SK-N-SH (cell line): ENCODE results near the gene SH3TC1. TPM values are rescaled to one million over a fixed set of nuclear protein-coding genes. Genes with fewer than 3 reads are reported as not detected.

Experiments
- CTCF ChIA-PET: fragments of 300-600, 350-600 bp; formaldehyde crosslinking; extraction: SDS; loops from one replicate; lab custom pipeline; 2021; lab: Yijun Ruan, JAX
- POLR2A ChIA-PET: fragments of 350-600 bp; sonication (Branson Sonifier 250); formaldehyde crosslinking; extraction: SDS; loops from one replicate; lab custom pipeline; 2020; ENCODE audit warnings: antibody characterized with exemption, inconsistent platforms; lab: Yijun Ruan, JAX
- DNase-seq: peaks from one replicate; pipeline ENCODE4 v3.0.0; 2012
- H2AFZ ChIP-seq: fragments of 200-600 bp; sonication (generic); 2 replicates; pipeline ENCODE4 v1.8.1; 2016; ENCODE audit warnings: antibody characterized with exemption, mild to moderate bottlenecking, low read depth
- H3F3A ChIP-seq: fragments of 200-600 bp; sonication (generic); replicated peaks from 2 replicates; pipeline ENCODE3; 2016; ENCODE audit warnings: antibody characterized with exemption, mild to moderate bottlenecking; ENCODE audit not compliant: insufficient read depth
- H3K27ac ChIP-seq, 2 experiments: fragments of 200-500 bp in 1 of 2; fragments of 200-600 bp in 1 of 2; sonication (Bioruptor generic) in 1 of 2; sonication (generic), shearing (Covaris generic) in 1 of 2; 2 replicates each; pipeline versions ENCODE4 v1.5.1 to v1.6.1; 2014 to 2016; ENCODE audit warnings: low read depth in 2 of 2, inconsistent platforms in 1 of 2, low read length in 1 of 2, mild to moderate bottlenecking in 1 of 2, mixed read lengths in 1 of 2
- H3K27me3 ChIP-seq: fragments of 200-600 bp; sonication (generic), shearing (Covaris generic); 2 replicates; pipeline ENCODE4 v1.6.1; 2016; ENCODE audit warnings: mixed run types; ENCODE audit not compliant: insufficient read depth
- H3K36me3 ChIP-seq, 2 experiments: fragments of 200-500 bp in 1 of 2; fragments of 200-600 bp in 1 of 2; sonication (Bioruptor generic) in 1 of 2; sonication (generic) in 1 of 2; replicated peaks in 1 of 2; 2 replicates each; pipeline versions ENCODE3 to v1.5.1; 2014 to 2016; ENCODE audit warnings: low read length in 1 of 2, mild to moderate bottlenecking in 1 of 2; ENCODE audit not compliant: insufficient read depth in 2 of 2, control insufficient read depth in 1 of 2
- H3K4me1 ChIP-seq, 2 experiments: fragments of 200-500 bp in 1 of 2; fragments of 200-600 bp in 1 of 2; sonication (Bioruptor generic) in 1 of 2; sonication (generic), shearing (Covaris generic) in 1 of 2; 2 replicates each; pipeline versions ENCODE4 v1.5.1 to v1.6.1; 2014 to 2016; ENCODE audit warnings: low read depth in 1 of 2, low read length in 1 of 2, mixed run types in 1 of 2; ENCODE audit not compliant: insufficient read depth in 2 of 2, control insufficient read depth in 1 of 2
- H3K4me2 ChIP-seq: fragments of 200-600 bp; sonication (generic), shearing (Covaris generic); 2 replicates; pipeline ENCODE4 v1.6.1; 2017; ENCODE audit warnings: mixed run types
- H3K4me3 ChIP-seq, 2 experiments: fragments of 200-500 bp in 1 of 2; fragments of 200-600 bp in 1 of 2; sonication (Bioruptor generic) in 1 of 2; sonication (generic), shearing (Covaris generic) in 1 of 2; 2 replicates each; pipeline versions ENCODE4 v1.5.1 to v1.8.1; 2014 to 2016; ENCODE audit warnings: low read depth in 2 of 2, inconsistent platforms in 1 of 2, low read length in 1 of 2, mild to moderate bottlenecking in 1 of 2, mixed read lengths in 1 of 2, moderate library complexity in 1 of 2
- H3K79me2 ChIP-seq: fragments of 200-600 bp; sonication (generic); 2 replicates; pipeline ENCODE4 v1.8.1; 2017; ENCODE audit warnings: mild to moderate bottlenecking; ENCODE audit not compliant: insufficient read depth
- H3K9ac ChIP-seq: fragments of 200-600 bp; sonication (generic); 2 replicates; pipeline ENCODE4 v1.6.1; 2017; ENCODE audit warnings: mixed run types
- H3K9me2 ChIP-seq: fragments of 200-600 bp; sonication (generic); 2 replicates; pipeline ENCODE4 v1.6.1; 2017; ENCODE audit warnings: mixed run types
- H3K9me3 ChIP-seq: fragments of 200-600 bp; sonication (generic); 2 replicates; pipeline ENCODE4 v1.6.1; 2017; ENCODE audit warnings: mixed run types, mild to moderate bottlenecking, moderate library complexity
- H4K20me1 ChIP-seq: fragments of 200-600 bp; sonication (generic); 2 replicates; pipeline ENCODE4 v1.6.1; 2017; ENCODE audit warnings: mild to moderate bottlenecking, mixed run types; ENCODE audit not compliant: insufficient read depth
- CHD2 ChIP-seq: fragments of 150-350 bp; IDR thresholded peaks from 2 replicates; pipeline ENCODE4 v1.6.1; 2018; ENCODE audit warnings: low read length; ENCODE audit not compliant: partially characterized antibody
- CTCF ChIP-seq: fragments of 200-600 bp; sonication (generic); IDR thresholded peaks from 2 replicates; pipeline ENCODE4 v1.6.1; 2017; ENCODE audit warnings: antibody characterized with exemption, mild to moderate bottlenecking, moderate library complexity
- ELF1 ChIP-seq: IDR thresholded peaks from 2 replicates; pipeline ENCODE4 v1.4.0; 2012
- EZH2phosphoT487 ChIP-seq: fragments of 200-600 bp; sonication (generic); IDR thresholded peaks from 2 replicates; pipeline ENCODE4 v1.6.1; 2017; ENCODE audit warnings: low read depth, mixed run types, mild to moderate bottlenecking, antibody characterized with exemption, moderate library complexity, borderline replicate concordance
- GABPA ChIP-seq: IDR thresholded peaks from 2 replicates; pipeline ENCODE4 v1.4.0; 2012; ENCODE audit warnings: low read depth, mild to moderate bottlenecking
- MXI1 ChIP-seq: IDR thresholded peaks from 2 replicates; pipeline ENCODE4 v1.6.1; 2012; ENCODE audit warnings: mild to moderate bottlenecking, low read depth, low read length, improper control_type of control experiment
- NRF1 ChIP-seq: IDR thresholded peaks from 2 replicates; pipeline ENCODE4 v1.6.1; 2012; ENCODE audit warnings: low read depth, mild to moderate bottlenecking, low read length
- POLR2AphosphoS5 ChIP-seq: IDR thresholded peaks from 2 replicates; pipeline ENCODE4 v1.6.1; 2012; ENCODE audit warnings: low read depth, low read length
- RAD21 ChIP-seq: IDR thresholded peaks from 2 replicates; pipeline ENCODE4 v1.6.1; 2012; ENCODE audit warnings: mild to moderate bottlenecking, low read length
- RCOR1 ChIP-seq: fragments of 150-350 bp; IDR thresholded peaks from 2 replicates; pipeline ENCODE4 v1.6.1; 2017; ENCODE audit warnings: antibody characterized with exemption, low read length
- REST ChIP-seq: IDR thresholded peaks from 2 replicates; pipeline ENCODE4 v1.6.1; 2012; ENCODE audit warnings: mild to moderate bottlenecking, low read depth, low read length, moderate library complexity
- RFX5 ChIP-seq: IDR thresholded peaks from 2 replicates; pipeline ENCODE4 v1.6.1; 2012; ENCODE audit warnings: mild to moderate bottlenecking, improper control_type of control experiment, low read length
- SMC3 ChIP-seq: IDR thresholded peaks from 2 replicates; pipeline ENCODE4 v1.6.1; 2012; ENCODE audit warnings: low read depth, low read length, improper control_type of control experiment
- TAF1 ChIP-seq: IDR thresholded peaks from 2 replicates; pipeline ENCODE4 v1.6.1; 2012; ENCODE audit warnings: low read depth, mild to moderate bottlenecking, low read length, moderate library complexity, borderline replicate concordance
- TCF12 ChIP-seq: IDR thresholded peaks from 2 replicates; pipeline ENCODE4 v1.4.0; 2012
- WGBS: methylation state at CpG from one replicate; pipeline ENCODE4 v1.1.6; 2017; ENCODE audit warnings: low lambda C conversion rate; 5-methylcytosine and 5-hydroxymethylcytosine counted together
- polyA plus RNA-seq, 3 experiments: library from polyadenylated mRNA; depleted of rRNA; stranded (reverse); fragments of >200 nt; gene quantifications; 2 replicates each; pipeline ENCODE4 v1.2.3, GENCODE V29; 2012
- TF ChIP-seq, protein P1 (sequence below): fragments of 150-350 bp; IDR thresholded peaks from 2 replicates; pipeline ENCODE4 v1.6.1; 2016; ENCODE audit warnings: mild to moderate bottlenecking, low read depth, low read length
- TF ChIP-seq, protein P2 (sequence below): fragments of 150-350 bp; IDR thresholded peaks from 2 replicates; pipeline ENCODE4 v1.6.1; 2017; ENCODE audit warnings: antibody characterized with exemption, low read length, low read depth, borderline replicate concordance
- TF ChIP-seq, protein P3 (sequence below): IDR thresholded peaks from 2 replicates; pipeline ENCODE4 v1.4.0; 2012; ENCODE audit warnings: low read depth, borderline replicate concordance

Gene SH3TC1
- polyA plus RNA-seq, 1 of the 3 experiments (the other 2 are of a cell fraction), result 2.7 TPM

DNA sequence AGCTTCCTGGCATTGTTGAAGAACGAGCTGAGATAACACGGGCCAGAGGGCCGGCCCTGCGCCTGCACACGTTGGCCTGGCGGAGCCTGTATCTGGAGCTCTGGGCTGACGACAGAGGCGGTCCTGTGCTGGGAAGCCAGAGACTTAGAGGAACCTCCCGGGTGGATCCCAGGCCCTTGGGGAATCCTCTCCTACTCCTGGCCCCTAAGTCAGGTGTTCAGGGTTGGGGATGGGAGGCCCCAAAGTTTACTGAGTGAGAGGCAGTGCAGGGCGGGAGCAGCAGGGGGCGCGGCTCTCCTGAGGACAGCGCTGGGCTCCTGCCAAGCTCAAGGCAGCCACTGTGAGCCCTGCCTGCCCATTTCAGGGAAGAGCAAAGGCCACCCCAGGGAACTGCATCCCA is 68.0 kb downstream of the SH3TC1 start:
- no peak for TF ChIP-seq TCF12
- peak; percentile 22; the same call in 1 of the 2 replicates for TF ChIP-seq SMC3
- TF ChIP-seq, protein P1, sequence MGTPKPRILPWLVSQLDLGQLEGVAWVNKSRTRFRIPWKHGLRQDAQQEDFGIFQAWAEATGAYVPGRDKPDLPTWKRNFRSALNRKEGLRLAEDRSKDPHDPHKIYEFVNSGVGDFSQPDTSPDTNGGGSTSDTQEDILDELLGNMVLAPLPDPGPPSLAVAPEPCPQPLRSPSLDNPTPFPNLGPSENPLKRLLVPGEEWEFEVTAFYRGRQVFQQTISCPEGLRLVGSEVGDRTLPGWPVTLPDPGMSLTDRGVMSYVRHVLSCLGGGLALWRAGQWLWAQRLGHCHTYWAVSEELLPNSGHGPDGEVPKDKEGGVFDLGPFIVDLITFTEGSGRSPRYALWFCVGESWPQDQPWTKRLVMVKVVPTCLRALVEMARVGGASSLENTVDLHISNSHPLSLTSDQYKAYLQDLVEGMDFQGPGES, result no peak
- peak; percentile 40 for TF ChIP-seq RAD21
- peak; percentile 46 for TF ChIP-seq CTCF
- Histone ChIP-seq H3K36me3 (no peaks in the 10 kb centered on the region), H3K4me3 (no peak overlapping the region), H3K4me2 (no peak overlapping the region), H3K9me3 (no peaks in the 10 kb centered on the region), H3K27ac (peak overlapping the region in 1 of 2 experiments; percentile 16; a peak in 1 of 4 replicates), H3K27me3 (no peaks in the 10 kb centered on the region), H3F3A (no peaks in the 10 kb centered on the region), H3K9me2 (no peaks in the 10 kb centered on the region), H2AFZ (no peak overlapping the region), H3K4me1 (peaks cover 0 to 29% of the 10 kb centered on the region in 2 experiments; a peak in 1 of 4 replicates), H3K9ac (no peak overlapping the region), H4K20me1 (no peaks in the 10 kb centered on the region), H3K79me2 (no peaks in the 10 kb centered on the region)
- CTCF ChIA-PET, result interaction anchor here (0.5 to 2.8 kb wide), 14 partner anchors 8 to 421 kb away, joined by 3 to 18 read pairs (median 3); no protein-coding TSS in a partner anchor
- POLR2A ChIA-PET, result no interaction called here
- WGBS, result 71% methylated on average over 8 of the region's 13 CpGs
- DNase-seq, result peak; percentile 73

- no peaks in the 10 kb centered on the region for H3K9me2 ChIP-seq
- H3F3A ChIP-seq, result no peaks in the 10 kb centered on the region
- H3K4me2 ChIP-seq, result no peak overlapping the region
- H3K4me3 ChIP-seq, result no peak overlapping the region
- H3K9ac ChIP-seq, result no peak overlapping the region
- peaks cover 0 to 33% of the 10 kb centered on the region in 2 experiments; a peak in 1 of 4 replicates for H3K4me1 ChIP-seq
- H3K27me3 ChIP-seq, result no peaks in the 10 kb centered on the region
- H4K20me1 ChIP-seq, result no peaks in the 10 kb centered on the region
- H3K79me2 ChIP-seq, result no peaks in the 10 kb centered on the region
- WGBS, result 83% methylated on average over 6 of the region's 7 CpGs
- no peaks in the 10 kb centered on the region for H3K36me3 ChIP-seq
- no peaks in the 10 kb centered on the region for H3K9me3 ChIP-seq
- no peak for DNase-seq
- no peak overlapping the region for H3K27ac ChIP-seq
- no peak overlapping the region for H2AFZ ChIP-seq
- ChIA-PET POLR2A (no interaction called here), CTCF (interaction anchor here (1.4 to 2.8 kb wide), 3 partner anchors 11 to 135 kb away, joined by 3 to 18 read pairs (median 14); no protein-coding TSS in a partner anchor)
- no peak for TF ChIP-seq NRF1
- TF ChIP-seq, protein P2, sequence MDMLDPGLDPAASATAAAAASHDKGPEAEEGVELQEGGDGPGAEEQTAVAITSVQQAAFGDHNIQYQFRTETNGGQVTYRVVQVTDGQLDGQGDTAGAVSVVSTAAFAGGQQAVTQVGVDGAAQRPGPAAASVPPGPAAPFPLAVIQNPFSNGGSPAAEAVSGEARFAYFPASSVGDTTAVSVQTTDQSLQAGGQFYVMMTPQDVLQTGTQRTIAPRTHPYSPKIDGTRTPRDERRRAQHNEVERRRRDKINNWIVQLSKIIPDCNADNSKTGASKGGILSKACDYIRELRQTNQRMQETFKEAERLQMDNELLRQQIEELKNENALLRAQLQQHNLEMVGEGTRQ, result no peak
- TF ChIP-seq CHD2, result no peak
- no peak for TF ChIP-seq ELF1
- TF ChIP-seq TAF1, result no peak
- no peak for TF ChIP-seq MXI1
- no peak for TF ChIP-seq RCOR1
- TF ChIP-seq RFX5, result no peak
- no peak for TF ChIP-seq POLR2AphosphoS5
- TF ChIP-seq, protein P1, result no peak
- no peak for TF ChIP-seq TCF12
- no peak for TF ChIP-seq GABPA
- no peak for TF ChIP-seq EZH2phosphoT487
- no peak for TF ChIP-seq REST
- TF ChIP-seq, protein P3, sequence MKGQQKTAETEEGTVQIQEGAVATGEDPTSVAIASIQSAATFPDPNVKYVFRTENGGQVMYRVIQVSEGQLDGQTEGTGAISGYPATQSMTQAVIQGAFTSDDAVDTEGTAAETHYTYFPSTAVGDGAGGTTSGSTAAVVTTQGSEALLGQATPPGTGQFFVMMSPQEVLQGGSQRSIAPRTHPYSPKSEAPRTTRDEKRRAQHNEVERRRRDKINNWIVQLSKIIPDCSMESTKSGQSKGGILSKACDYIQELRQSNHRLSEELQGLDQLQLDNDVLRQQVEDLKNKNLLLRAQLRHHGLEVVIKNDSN, result no peak
Observed at GRCh38 chr4:8268211-8268610, 69.1 kb downstream of the SH3TC1 start.
